T1000 (cell line): ENCODE measurements around the gene STK11.
"Not testable (repeated sequence)": the region's sequence is repeated elsewhere in the genome, so short reads cannot be mapped to it uniquely, and the experiment has no call there.

Experiments
- DNase-seq: peaks from one replicate; lab custom pipeline; 2025; ENCODE audit warnings: mixed read lengths; lab: John Stamatoyannopoulos, UW

STK11 gene

GRCh38 chr19:1238369-1239303 is 33.1 kb downstream of the STK11 start:
- no peak for DNase-seq

- no peak for DNase-seq
Observed at GRCh38 chr19:1239420-1239795, 33.8 kb downstream of the STK11 start.

GRCh38 chr19:1239796-1240737 is 34.5 kb downstream of the STK11 start:
- DNase-seq, result peak; percentile 95

GRCh38 chr19:1240925-1241324 is 35.3 kb downstream of the STK11 start:
- no peak for DNase-seq

GRCh38 chr19:1241417-1242095 is 36.0 kb downstream of the STK11 start, which contains the start of gene ATP5F1D:
Gene ATP5F1D, plus strand, starts transcription at chr19:1241751. Its CDS starts 100 bp downstream, at chr19:1241851.
- DNase-seq, result peak; percentile 90

- DNase-seq, result peak; percentile 72
Observed at GRCh38 chr19:1243768-1244692, 38.5 kb downstream of the STK11 start.

GRCh38 chr19:1244693-1245451 is 39.3 kb downstream of the STK11 start:
- DNase-seq, result peak; percentile 52

GRCh38 chr19:1245494-1246264 is 40.1 kb downstream of the STK11 start:
- DNase-seq, result no peak

GRCh38 chr19:1246265-1247087 is 40.9 kb downstream of the STK11 start:
- not testable (repeated sequence) for DNase-seq

- no peak for DNase-seq
Observed at GRCh38 chr19:1247748-1248138, 42.2 kb downstream of the STK11 start.

GRCh38 chr19:1248139-1248785 is 42.7 kb downstream of the STK11 start, which contains the start of gene MIDN:
Gene MIDN, plus strand, starts transcription at chr19:1248583. Its CDS starts 1,714 bp downstream, at chr19:1250297.
- DNase-seq, result peak; percentile 94

GRCh38 chr19:1248786-1249297 is 43.3 kb downstream of the STK11 start:
- DNase-seq, result no peak

GRCh38 chr19:1249298-1249989 is 43.9 kb downstream of the STK11 start:
- DNase-seq, result peak; percentile 95

- no peak for DNase-seq
Observed at GRCh38 chr19:1249990-1250436, 44.4 kb downstream of the STK11 start.

- DNase-seq, result no peak
Observed at GRCh38 chr19:1250437-1251260, 45.1 kb downstream of the STK11 start.
